ENCODE measurements around the gene KDM4B.

Gene KDM4B

DNA sequence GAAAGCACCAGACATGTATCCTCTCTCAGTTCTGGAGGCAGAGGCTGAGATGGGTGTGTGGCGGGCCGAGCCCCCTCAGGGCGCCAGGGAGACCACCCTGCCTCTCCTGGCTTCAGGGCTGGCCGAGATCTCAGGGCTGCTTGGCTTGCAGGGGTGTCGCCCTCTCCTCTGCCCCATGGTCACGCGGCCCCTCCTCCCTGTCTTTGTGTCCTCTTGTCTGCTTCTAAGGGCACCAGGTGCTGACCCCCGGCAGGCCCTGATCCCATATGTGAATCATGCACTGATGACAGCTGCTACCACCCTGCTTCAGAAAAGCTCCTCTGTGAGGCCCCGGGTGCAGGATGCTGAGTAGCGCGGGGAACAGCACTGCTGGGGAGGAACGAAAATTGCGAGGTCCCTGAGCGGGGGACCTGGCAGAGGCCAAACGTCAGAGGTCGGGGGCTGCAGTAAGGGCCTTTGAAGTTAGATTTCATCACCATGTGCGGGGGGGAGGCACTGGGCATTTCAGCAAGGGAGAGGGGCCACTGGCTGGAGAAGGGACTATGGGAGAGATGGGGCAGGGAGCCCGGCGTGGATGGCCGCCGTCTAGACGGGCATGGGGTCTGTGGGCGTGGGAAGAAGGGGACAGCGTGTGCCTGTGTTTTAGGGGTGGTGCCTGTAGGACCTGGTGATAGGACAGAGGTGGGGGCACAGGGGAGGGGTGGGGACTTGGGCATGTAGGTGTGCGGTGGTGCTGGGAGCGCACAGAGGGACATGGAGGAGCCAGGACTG lies 125.2 kb downstream of the KDM4B start:
- no peak for DNase-seq

DNA sequence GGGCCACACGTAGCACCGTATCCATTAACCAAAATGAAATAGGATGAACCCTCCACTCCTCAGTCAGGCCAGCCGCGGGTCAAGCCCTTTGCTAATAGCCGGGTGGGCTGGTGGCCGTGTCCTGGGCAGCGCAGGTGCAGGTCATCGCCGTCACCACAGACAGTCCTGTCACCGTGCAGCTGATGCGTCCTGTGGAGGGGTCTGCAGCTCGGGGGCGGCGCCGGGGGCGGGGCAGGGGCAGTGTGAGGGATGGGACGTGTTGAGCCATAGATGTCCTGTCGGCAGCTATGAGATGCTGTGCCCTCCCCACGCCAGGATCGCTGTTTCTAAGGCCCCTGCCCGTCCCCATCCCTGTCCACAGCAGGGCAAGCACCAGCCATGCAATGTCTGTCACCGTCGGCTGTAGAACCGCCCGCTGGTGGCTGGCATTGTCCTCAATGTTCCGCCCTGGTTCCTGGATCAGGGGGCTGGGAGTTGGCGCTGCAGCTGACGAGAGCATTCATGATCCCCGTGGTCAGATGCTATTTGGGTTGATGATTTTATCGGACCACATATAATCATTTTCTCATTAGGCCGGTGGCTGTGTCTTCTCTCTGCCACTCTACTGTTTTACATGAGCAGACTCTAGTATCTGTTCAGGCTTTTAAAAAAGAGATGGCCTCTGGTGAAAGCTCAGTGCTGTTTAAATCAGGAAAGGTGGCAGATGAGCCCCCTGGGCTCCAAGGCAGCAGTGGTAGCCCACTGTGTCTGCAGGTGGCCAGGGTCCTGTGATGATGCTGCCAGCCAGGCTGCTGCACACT lies 126.1 kb downstream of the KDM4B start:
- no peak for DNase-seq

DNA sequence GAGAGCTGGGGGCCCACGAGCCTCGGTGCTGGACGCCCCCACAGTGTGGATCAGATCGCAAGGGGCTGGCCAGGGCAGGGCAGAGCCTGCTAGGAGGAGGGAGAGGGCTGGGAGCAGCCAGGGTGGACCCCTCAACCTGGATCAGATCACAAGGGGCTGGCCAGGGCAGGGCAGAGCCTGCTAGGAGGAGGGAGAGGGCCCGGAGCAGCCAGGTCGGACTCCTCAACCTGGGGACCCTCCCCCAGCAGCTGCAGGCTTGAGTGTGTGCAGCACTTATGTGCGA lies 126.6 kb downstream of the KDM4B start:
- no peak for DNase-seq

DNA sequence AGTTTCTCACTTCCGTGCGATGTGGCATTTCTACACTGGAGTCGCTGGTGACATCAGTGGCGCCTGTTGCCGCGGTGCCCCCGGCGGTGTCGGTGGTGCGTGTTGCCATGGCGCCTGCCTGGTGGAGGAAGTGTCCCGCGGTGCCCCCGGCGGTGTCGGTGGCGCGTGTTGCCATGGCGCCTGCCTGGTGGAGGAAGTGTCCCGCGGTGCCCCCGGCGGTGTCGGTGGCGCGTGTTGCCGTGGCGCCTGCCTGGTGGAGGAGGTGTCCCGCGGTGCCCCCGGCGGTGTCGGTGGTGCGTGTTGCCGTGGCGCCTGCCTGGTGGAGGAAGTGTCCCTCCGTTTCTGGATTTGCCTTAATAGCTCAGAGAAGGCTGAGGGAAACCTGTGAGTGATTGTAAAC lies 127.6 kb downstream of the KDM4B start:
- DNase-seq = no peak

DNA sequence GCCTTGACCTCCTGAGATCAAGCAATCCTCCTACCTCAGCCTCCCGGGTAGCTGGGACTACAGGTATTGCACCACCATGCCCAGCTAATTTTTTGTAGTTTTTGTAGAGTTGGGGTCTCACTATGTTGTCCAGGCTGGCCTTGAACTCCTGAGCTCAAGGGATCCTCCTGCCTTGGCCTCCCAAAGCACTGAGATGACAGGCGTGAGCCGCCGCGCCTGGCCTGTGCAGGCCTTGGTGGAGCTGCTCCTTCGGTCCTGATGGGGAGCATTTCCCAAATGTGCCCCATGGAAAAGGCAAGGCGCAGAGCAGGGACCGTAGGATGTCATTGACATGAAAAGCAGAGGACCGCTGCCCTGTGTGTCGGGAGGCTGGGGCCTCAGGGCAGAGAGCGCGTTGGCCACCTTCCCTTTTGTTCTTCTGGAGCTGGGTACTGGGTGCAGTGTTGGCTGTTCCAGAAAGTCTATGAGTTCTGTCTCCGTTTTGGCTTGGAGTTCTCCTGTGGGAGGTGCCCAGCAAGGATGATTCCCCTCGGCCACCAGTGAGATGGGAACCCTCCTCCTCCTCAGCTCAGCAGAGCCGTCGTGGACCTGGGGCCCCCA lies 128.5 kb downstream of the KDM4B start:
- no peak for DNase-seq

DNA sequence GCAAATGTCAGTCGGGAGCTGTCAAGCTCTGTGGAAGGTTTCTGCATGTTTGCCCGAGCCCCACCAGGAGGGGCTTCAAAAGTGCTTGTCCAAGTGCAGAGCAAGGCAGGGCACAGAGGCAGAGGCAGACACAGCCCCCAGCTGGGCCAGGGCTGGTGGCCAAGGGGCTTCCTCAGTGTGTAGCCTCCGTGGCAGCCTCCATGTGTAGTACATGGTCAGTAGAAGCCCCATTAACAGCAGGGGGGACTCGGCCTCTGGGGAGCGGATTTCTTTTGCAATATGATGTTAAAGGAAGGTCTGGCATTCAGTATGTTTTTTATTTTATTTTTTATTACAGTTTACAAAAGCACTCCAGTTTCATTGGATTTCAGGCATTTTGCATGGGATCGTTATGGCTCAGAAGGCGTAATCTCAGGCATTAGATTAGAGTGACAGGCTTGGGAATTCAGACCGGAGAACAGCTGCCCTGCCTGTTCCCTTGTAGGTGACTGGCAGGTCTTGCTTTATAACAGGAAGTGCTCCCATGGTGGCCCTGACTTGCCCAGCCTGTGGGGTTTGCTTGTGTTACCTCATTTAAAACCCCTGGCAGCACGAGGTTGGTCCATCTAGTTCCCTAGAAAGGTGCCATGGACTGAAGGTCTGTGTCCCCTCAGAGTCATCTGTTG lies 129.2 kb downstream of the KDM4B start:
- no peak for DNase-seq

DNA sequence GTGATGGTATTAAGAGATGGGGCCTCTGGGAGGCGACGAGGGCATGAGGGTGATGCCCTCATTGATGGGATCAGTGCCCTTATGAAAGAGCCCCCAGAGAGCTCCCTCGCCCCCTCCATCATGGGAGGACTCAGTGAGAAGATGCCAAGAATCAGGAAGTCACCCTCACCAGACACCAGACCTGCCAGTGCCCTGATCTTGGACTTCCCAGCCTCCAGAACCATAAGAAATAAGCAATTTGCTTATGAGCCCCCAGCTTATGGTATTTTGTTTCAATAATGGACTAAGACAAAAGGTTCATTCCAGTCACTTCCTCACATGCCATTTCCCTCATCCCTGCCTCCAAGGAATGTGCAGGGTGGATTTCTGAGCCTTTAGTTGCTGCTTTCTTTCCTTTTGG lies 129.7 kb downstream of the KDM4B start:
- no peak for DNase-seq

DNA sequence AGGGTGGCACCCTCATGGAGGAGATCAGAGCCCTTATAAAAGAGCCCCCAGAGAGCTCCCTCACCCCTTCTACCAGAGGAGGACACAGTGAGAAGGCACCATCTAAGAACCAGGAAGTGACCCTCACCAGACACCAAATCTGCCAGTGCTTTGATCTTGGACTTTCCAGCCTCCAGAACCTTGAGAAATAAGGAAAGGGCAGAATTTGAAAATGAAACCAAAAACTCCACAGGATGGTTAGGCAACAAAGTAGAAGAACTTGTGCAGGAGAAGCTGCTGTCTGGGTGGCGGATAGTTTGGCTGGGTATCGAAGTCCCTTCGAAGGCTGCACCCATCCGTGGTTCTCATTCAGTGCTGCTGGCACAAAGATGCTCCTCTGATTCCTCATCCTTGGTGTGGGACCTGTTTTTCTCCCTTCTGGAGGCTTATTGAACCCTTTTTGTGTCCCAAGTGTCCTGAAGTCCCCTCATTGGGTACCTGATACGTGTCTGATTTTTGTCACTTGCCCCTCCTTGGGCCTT lies 130.8 kb downstream of the KDM4B start:
- DNase-seq = no peak

DNA sequence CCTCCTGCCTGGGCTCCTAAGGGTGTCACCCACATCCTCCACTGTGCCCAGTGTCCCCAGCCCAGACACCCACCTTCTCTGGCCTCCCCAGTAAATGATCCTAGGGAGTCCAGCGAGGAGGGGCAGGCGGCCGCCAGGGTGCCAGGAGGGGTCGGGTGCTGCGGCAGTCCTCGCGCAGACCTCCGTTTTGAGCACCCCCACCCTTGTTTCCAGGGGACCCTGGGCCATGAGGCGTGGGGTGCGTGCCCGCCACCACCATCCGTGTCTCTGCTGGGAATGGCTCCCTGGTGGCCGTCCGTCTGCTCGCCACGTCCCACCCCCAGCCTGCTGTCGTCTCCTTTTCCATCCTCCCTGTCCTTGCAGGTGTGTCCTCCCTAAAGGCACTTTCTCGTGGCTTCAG lies 133.0 kb downstream of the KDM4B start:
- DNase-seq = no peak

DNA sequence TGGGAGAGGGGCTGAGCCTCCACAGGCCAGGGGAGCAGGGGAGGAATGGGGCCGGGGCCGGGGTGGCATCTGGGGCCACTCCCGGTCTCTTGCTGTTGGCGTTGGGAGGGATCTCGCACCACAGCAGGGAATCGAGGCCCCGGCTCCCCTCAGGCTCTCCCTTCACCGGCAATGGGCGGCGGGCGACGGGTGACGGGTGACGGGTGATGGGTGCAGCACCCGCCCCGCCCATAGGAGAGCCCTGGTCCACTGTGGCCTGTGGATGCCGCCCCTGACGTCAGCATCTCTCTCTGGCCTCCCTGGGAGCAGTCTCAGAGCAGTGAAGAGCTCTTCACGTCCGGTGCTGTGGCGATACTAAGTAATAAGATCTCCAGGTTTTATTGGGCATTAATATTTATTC lies 133.6 kb downstream of the KDM4B start:
- DNase-seq = no peak

DNA sequence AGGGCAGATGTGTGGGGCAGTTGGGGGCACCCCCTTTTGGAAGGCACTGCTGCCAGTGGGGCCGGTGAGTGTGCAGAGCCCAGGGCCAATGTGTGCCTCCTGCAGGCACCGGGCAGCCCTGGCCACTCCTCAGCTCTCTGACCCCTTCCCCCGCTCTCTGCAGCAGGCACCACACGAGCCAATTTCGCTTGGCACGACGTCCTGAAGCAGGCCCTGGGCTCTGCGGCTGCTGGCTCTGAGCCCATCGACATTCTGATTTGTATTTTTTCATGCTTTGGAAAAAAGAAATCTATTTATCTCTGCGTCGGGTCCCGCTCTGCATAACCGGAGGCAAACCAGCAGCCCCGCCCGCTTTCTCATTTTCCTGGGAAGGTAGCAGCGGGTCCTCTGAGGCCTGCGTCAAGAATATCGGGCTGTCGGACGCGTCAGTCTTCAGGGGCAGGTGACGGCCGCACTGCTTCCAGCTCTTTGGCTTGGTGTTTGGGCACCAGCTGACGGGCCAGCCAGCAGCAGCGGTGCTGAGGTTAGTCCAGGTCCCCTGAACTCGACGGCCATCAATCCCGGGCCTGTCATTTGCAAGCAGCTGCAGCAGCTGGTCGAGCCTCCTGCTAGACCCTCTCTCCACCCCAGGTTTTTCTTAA lies 134.3 kb downstream of the KDM4B start:
- no peak for DNase-seq

DNA sequence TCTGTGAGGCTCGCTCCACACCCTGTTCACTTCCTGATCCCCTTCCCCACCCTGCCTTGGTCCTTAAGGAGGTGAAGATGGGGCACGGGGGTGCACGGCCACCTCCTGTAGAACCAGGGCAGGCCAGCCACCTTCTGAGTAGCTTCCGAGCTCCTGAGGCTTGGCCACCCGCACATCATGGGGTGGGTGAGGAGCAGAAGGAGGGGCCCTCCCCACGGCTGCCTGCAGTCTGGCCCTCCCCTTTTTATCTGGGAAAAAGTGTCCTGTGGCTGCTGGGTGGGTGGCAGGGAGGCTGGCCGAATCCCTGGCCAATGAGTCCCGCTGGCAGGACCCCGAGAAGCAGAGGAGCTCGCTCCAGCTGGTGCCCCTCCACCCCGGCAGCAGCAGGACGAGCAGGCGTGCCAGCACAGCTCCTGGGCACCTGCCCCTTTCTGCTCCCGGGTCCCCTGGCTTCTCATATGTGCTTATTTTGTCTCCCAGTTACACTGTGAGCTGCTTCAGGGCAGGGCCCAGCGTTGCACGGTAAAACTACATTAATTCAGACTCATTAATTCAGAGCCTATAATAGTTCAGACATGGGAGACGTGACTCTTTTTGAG lies 135.0 kb downstream of the KDM4B start:
- DNase-seq = no peak

DNA sequence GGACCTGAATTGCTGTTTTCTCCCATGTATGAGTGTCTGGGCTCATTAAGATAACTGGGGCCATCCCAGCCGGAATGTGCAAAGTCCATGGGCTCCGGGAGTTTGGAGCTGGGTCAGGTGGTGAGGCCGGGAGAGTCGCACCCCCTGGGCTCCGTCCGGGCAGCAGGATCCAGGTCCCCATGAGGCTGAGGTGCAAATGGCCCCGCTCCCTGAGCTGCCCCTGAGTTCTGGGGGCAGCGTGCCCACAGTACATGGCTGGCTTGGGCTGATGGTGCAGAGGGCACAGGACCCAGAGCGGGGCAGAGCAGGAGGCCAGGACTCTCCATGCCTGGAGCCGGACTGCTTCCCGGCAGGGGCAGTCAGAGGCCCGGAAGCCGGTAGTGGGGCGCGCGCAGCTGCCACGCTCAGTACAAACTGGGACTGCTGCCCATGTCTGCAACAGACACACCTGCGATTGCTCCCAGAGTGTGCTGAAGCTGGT lies 136.0 kb downstream of the KDM4B start:
- DNase-seq = no peak

DNA sequence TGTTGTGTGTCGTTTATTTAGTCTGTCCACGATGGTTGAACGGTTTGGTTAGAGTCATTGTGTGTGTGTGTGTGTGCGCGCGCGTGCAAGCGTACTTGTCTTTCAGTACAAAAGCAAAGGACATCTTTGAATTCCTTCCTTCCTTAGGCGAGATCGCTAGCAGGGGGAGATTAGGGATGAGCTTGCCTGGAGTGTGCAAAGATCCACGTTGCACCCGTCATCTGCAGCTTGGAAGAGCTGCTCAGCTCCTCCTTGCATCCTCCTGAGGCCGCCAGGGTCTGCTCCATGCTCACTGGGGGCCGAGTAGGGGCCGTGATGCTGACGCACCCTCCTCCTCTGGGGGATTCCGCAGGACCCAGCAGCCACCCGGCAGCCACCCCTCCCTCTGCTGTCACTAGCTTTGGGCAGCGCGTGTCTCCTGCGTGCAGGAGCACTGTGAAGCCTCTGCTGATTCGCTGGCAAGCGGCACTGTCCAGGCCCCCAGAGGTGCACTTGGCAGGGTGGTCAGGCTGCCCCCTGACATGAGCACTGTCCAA lies 137.3 kb downstream of the KDM4B start:
- no peak for DNase-seq

DNA sequence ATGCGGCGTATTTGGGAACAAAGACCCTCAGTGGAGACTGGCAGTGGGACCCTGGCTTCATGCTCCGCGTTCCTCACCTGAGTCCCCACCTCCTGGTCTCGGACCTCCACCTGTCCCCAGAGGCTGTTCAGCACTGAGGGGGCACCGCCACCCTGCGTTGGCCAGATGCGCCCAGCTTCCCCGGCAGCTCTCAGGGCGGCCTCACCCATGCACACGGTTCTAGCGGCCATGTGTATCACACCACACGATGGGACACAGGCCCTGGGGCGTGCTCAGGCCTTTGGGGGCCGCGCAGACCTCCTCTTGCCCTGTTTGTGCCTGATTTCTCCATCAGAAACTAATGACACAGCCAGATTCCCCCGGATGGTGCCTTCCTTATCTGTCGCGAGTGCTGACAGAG lies 138.1 kb downstream of the KDM4B start:
- DNase-seq = no peak

DNA sequence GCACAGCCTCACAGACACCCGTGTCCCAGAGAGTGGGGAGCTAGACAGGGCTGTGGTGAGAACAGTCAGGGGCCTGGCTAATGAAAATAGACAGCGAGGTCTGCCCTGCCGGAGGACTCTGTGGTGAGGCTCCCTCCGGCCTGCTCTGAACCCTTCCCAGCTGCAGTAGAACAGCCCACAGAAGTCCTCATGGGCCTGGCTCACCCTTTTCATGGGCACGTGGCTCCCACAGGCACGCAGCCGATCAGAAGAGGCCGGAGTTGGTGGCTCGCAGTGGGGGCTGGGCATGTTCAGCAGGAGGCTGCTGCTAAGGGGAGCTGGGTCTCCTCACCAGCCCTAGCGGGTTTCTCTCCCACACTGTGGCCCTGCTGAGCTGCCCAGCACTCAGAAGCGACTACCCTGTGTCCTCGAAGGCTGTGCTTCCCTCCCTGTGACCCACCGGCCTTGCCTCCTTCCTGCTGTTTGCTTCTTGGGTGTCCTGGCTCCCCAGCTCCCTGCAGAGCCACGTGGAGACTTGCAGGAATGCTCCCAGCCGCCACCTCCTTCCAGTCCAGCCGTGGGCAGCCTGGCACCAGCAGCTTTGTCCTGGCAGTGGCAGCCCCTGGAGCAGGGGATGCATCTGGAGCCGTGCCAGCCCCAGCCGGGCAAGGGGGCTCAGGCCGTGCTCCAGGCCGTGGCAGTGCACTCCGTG lies 138.7 kb downstream of the KDM4B start:
- no peak for DNase-seq

DNA sequence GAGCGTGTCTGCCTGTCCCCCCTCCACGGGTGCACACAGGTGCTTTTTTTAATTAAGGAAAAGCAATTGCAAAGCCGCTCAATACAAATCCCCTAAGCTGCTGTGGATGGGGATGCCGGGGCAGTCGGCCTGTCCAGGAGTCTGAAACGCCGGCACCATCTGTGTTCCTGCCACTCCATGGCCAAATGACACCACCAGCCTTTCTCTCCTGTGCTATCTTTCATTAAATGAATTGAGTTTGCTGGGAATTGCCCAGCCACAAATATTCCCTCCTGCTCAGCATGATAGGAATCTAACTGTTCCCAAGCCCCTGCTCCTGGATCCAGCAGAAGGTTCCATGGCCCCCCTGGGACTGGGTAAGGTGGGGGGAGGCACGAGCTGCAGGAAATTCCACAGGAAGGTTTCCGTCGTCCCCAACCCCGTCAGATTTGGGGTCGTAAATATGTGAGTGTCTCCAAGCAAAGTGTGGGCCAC lies 139.2 kb downstream of the KDM4B start:
- no peak for DNase-seq

DNA sequence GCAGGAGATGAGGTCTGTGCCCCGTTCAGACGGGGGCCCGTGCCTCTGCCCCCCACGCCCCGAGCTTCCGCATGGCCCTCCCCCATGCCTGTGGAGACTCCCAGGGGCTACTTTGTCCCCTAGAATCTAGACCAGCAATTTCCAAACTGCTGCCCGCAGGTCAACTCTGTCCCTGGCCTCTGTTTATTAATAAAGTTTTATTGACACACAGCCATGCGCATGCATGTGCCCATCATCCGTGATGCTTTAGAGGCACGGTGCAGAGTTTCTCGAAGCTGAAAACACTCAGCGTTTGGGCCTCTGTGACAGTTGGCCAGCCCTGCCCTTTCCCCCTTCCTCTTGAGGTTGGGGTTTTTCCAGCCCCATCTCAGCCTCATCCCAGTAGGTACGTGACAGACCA lies 140.0 kb downstream of the KDM4B start:
- no peak for DNase-seq

DNA sequence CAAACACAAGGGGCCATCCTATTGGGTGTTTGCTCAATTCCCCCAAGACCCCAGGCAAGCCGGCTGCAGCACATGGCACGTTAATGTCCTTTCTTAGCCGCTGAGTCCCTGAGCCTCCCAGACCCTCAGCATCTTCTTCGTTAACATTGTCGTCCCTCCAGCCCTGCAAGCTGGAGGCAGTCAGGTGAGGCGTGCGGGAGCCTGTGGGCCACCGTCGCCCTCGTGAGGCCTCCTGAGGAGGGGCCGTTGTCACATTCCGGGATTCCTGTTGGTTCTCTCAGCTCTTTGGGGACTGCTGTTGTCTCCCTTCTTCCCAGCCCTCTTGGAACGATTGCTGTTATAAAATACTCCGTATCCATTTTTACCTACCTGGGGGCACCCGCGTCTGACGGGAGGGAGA lies 140.6 kb downstream of the KDM4B start:
- DNase-seq = no peak

DNA sequence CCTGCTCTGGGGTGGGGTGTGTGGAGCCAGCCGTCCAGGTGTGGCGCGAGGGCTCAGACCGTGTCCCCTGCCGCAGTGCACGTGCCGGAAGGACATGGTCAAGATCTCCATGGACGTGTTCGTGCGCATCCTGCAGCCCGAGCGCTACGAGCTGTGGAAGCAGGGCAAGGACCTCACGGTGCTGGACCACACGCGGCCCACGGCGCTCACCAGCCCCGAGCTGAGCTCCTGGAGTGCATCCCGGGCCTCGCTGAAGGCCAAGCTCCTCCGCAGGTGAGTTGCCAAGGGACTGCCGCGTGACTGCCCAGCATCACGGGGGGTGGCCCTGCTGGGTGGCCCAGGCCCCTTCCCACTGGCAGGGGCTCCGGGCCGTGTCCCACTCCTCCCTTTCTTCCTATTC lies 141.6 kb downstream of the KDM4B start:
- no peak for DNase-seq

DNA sequence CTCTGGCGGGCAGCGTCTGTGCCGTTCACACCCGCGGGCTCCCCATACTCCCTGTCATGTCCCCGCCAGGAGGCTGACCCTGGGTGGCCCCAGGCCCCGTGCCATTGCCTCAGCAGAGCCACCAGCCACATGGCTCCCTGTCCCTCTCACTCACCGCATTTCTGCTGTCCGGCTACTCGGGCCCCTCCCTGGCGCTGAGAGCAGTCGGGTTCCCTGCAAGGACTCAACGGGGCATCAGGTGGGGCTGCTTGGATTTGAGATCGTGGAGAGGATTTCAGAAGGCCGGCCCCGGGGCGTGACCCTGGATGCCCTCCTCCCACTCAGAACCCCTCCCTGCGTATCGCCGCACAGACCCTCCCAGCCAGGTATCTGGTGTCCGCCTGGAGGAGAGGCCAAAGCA lies 142.1 kb downstream of the KDM4B start:
- DNase-seq = no peak

Data from T-helper 9 cell (primary cell).